G401 (cell line): ENCODE measurements around the gene RASGRP2. TPM values are rescaled to one million over a fixed set of nuclear protein-coding genes. Genes with fewer than 3 reads are reported as not detected.

Experiments
- DNase-seq: peaks from one replicate; pipeline ENCODE4 v3.0.0-alpha.2; 2015; ENCODE audit warnings: low spot score
- in situ Hi-C: cut with HindIII; loops from 2 replicates; pipeline ENCODE4 v1.10.0; 2016; ENCODE audit warnings: low sequenced_read_pairs, mixed read lengths
- total RNA-seq: library from RNA; depleted of rRNA; stranded (reverse); fragments of >200 nt; shearing (Covaris generic); gene quantifications from 2 replicates; pipeline ENCODE4 v1.2.3, GENCODE V29; 2014; rRNA removed

Gene RASGRP2
- total RNA-seq, result 0.62 and 1.9 TPM in 2 replicates

DNA sequence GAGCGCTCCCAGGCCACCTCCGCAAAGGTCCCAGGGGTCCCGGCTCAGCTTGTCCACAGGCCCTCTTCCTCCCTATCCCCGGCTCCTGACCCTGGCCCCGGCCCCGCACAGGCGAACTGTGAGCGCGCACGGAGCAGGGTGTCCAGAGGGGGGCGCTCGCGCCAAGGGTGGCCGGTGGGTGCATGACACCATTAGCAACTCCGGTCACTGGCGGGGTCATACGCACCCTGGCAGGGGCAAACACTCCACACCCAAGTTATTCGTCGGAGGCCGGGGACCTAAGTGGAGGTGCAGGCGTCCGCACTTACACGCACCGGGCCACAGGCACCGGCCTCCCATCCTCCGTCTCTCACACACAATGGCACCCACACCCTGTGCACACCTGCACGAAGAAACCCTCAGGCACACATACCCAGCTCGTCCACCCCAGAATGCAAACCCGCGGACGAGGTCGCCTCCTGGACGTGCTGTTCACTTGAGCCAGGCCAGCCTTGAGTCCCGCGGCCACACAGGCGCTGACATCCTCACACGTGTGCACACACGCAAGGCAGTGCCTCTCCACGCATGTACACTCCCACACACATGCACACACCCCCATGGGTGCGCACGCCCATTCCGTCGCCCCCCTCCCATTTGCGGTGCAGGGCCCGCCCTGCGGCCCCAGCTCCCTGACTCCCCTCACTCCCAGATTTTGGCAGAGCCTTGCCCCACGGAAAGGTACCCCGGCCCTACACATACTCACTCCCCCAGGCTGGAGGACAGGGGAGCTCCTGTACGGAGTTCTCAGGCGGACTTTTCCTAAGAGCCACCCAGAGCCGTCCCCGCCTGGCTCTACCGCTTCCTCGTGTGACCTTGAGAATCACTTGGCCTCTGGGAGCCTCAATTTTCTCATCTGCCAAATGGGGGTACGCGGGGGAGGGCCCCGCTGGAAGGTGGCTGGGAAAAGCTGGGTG lies at the start of gene RASGRP2:
Gene RASGRP2 (minus strand): TSS at position 552 of the 953 bp plus-strand sequence. CDS start 1,276 bp downstream, outside the sequence.
- in situ Hi-C loops, result no loop called here
- DNase-seq, result peak; percentile 35

DNA sequence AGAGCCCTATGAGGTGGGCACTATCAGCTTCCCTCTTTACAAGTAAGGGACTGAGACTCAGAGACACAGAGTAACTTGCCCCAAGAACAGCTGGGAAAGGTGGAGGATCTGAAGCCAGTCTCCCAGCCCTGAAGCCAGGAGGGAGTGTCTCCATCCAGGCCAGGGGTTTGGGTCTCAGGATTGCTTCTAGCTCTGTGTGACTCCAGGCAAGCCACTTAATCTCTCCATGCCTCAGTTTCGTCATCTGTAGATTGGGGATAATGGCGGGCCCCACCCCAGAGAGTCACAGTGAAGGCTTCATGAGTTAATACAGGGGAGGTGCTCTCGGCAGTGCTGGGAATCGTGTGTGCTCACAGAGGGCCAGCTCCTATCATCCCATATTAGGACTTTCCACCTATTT lies 48.5 kb upstream of the RASGRP2 start:
- DNase-seq, result no peak

DNA sequence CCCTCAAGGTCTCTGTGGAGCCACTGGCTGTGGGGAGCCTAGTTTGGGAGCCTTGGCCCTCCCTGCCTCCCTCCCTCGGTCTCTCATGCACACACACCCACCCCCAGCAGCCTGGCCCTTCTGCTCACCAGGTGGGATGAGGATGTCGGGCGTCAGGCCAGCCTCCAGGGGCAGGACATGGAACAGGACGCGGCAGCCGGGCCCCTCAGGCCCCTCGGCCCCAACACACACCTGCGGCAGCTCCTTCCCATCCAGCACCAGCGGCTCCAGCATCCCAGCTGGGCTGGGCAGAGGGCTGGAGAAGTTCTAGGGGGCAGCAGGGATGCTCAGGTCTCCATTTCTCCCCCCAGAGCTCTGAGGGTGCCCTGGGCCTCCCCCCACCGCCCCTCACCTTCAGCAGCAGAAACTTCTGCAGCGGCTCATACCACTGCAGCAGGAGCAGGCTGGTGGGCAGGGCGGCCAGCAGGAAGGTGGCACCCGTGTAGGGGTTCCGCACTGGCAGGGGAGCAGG lies 47.9 kb upstream of the RASGRP2 start:
- in situ Hi-C loops, result no loop called here
- DNase-seq, result no peak

More for the DNA sequence above, 48.5 kb upstream of the RASGRP2 start:
- in situ Hi-C loops, result no loop called here

DNA sequence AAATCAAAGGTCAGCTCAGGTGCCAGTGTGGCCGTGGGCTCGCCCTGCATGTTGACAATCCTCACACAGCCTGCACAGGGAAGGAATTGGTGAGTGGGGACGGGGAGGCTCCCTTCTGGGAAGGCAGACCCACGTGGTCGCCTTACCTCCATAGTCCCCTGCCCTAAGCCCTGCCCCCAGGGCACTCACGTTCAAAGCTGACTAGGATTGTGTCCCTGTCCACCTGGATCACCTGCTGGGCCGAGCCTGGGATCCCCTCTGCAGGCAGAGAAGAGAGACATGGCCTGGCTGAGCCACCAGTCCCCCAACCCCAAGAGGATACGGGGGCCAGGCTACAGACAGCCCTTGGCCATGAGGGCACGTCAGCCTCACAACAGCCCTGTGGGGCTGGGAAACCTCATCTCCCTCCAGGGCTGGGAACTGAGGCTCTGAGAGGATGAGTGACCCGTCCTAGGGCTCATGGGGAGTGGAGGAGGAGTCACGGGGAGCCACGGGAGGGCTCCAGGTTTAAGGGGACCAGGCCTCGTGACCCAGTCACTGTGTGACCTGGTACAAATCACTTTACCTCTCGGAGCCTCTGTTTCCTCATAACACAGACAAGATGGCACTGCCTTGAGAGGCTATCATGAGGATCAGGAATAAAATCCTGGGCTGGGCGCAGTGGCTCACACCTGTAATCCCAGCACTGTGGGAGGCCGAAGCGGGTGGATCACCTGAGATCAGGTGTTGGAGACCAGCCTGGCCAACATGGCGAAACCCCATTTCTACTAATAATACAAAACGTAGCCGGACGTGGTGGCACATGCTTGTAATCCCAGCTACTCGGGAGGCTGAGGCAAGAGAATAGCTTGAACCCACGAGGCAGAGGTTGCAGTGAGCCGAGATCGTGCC lies 46.5 kb upstream of the RASGRP2 start:
- in situ Hi-C loops, result no loop called here
- no peak for DNase-seq

DNA sequence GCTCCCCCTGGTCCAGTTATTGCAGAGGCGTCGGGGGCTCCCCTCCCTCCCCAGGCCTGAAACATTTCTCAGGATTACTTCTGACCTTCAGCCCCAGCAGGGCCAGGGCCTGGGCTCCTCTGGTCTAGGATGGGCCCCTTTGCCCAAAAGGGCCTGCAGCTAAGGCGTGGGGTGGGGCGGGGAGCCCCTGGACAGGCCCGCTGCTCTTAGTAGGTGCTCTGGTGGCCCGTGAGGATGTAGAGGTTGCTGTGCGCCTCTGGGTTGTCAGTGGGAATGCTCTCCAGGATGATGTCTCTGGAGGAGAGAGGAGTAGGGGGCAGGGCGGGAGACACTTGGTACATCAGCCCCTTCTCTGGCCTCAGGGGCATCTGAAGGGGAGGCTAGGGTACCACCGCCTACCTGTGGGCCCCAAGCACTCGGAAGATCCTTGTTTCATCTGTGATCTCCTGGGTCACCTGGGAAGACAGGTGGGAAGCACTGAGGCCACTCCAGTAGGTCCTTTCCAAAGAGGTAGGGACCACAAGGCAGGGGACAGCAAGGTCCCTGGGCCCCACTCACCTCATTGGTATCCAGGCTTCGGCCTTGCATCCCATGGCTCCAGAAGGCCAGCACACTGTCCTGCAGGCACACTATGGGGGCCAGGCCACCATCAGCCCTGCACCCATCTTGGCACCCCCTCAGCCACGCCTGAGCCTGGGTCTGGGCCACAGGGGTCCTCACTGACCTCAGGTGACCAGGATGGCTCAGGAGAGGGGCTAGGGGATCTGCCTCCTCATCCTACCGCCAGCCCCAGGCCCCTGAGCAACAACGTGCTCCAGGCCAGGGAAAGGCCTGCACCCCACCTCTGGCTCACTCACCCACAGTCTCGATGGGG lies 45.6 kb upstream of the RASGRP2 start:
- in situ Hi-C loops, result no loop called here

DNA sequence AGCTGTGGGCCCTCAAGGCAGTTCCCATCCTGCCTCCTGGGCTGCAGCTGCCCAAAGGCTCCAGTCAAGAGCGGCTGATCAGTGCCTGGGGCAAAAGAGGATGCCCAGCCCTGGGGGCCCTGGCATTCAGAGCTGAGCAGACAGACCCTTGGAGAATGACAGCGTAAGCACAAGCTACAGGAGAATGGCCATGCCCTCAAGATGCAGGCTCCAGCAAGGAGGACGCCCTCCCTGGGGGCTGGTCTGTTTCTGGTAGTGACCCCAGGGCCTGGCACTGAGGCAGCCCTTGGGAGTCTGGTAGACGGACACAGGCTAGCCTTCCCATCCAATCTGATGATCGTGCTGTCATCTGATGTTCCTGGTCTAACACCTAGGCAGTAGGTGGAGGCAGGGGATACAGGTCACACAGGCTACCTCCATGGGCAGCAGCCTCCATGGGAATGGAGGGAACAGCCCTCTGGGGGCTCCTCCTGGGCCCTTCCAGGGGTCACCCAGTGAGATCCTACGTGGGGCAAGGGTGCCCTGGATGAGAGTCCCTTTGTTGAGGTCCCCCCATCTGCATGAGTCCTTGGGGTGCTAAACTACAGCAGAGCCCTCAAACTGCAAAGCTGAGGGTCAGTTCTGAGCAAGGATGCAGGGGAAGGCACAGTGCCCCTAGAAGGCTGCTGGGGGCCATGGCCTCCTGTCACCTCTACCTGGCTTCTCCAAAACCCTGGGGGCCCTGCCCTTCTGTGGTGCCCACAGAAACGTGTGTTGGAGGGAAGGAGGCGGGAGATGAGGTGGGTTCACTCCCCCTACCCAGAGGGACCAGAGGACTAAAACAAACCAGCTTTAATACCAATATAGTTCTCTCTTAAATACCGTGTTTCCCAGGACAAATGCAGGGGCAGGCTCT lies 44.6 kb upstream of the RASGRP2 start:
- in situ Hi-C loops, result no loop called here
- DNase-seq, result no peak

More for the DNA sequence above, 45.6 kb upstream of the RASGRP2 start:
- no peak for DNase-seq

DNA sequence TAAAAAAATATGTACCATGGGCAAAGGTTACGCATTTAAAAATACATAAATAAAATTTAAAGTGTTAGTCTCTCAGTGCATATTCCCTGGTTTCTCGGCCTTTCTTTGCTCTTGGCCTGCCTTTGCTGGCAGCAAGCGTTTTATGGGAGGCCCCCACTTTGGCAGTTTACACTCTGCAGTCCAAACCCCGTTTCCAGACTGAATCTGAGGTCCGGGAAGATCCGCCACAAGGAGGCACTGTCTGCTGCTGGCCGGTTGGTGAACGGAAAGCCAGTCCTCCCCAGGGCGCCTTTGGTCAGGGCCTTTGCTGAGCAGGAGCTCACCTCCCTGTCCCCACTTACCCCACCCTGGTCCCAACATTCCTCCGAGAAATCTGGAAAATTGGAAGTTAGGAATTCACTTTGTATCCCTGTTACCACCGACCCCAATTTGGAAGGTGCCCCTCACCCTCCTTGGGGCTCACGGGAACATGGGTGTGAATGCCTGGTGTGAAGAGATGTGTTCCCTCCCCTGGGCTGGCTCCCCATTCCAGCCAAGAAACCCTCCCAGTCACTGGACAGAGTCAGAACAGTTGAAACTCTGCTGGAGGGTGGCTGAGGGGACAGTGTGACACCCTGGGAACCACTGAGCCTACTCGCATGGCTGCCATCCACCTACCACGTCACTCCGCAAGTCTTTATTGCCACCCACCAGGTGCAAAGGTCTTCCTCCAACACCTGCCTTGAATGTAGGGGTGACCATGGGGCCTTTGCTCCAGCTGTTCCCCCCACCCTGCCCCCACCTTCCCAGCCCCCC lies 43.8 kb upstream of the RASGRP2 start:
- DNase-seq, result peak; percentile 58
- in situ Hi-C loops, result no loop called here

DNA sequence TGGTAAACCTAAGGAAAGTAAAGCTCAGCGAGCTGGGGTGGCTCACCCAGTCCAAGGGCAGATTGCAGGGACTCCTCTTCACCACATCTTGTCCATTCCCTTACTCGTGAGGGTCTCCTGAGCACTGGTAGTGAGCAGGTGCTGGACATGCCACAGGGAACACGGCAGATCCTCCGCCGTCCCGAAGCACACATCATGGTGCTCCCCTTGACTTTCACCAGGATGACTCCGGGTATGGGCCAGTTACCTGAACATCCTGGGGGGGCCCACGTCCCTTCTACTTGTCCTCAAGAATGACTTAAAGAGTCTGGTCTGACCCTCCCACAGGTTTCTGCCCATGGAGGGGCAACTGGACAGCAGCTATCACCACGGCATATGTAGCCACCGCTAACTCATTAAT lies 42.4 kb upstream of the RASGRP2 start:
- DNase-seq, result no peak
- in situ Hi-C loops, result no loop called here

DNA sequence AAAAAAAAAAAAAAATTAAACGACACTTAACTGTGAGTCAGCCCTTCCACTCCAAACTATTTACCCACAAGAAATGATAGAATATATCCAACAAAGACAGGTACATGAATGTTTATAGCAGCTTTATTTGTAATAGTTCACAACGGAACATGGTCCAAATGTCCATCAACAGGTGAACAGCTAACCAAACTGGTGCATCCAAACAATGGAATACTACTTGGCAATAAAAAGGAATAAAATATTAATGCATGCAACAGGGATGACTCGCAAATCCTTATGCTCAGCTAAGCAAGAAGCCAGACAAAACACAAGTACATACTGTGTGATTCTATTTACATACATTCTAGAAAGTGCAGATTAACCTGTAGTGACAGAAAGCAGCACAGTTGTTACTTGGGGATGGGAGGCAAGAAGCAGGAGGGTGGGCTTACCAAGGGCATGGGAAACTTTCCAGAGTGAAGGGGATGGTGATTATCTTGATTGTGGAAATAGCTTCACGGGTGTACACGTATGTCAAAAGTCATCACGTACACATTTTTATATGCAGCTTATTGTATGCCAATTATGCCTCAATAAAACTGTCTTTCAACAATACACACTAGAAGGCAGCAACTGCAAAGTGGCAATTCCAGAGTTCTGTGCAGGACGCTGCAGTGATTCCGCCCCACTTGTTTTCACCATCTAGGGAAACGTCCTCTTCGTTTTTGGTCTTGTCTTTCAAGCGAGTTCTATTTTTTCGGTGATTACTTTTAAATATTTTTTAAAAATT lies 41.1 kb upstream of the RASGRP2 start:
- in situ Hi-C loops, result no loop called here
- no peak for DNase-seq

DNA sequence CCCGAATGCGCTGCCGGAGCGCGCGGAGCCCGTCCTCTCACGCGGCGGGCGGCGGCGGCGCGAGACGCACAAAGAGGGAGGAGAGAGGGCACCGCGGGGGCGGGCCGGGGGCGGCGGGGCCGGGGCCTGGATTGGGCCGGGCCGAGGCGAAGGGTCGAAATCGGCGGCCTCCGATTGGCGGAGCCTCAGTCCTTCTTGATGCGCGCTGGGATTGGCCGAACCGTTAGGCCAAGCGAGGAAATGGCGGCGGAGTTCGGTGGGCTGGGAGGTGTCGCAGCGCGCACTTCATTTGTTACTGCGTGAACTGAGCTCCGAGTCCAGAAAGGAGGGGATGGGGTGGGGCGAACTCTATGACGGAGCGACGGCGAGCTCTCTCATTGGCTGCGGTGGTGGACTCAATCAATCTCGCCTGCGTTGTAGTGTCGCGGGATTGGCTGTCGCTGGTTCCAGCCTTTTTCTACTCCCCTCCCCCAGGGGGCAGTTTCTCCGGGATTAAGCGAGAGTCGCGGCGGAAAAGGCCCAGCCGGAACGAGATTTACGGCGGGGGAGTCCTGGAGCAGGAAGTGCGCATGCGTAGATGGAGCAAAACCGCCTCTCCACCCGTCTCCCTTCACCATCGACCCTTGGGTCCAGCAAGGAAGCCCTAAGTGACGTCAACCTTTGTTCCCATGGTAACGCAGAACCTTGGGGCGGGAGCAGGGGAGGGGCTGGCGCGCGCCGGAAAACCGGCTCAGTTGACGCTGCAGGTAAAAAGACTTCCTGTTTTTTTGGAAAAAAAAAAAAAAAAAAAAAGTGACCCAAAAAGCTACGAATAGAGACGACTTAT lies 34.7 kb upstream of the RASGRP2 start, which contains the start of gene SF1:
Gene SF1 (minus strand): TSS at position 70 of the 826 bp plus-strand sequence. CDS start 150 bp downstream, outside the sequence.
- DNase-seq, result peak; percentile 100
- in situ Hi-C loops, result loop anchor here (10.0 kb wide), 1 partner anchor 76 kb away; no protein-coding TSS in a partner anchor

DNA sequence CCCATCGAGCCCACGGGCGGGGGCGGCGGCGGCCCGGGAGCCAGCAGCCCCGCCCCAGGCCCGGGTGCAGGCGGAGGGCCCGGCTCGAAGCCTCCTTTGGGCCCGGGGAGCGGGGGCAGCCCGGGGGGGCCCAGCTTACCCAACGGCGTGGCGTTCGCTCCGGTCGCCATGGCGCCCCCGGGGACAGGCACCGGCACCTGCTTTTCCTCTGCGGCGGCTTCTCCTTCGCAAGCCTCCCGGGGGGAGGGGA lies 34.2 kb upstream of the RASGRP2 start:
- in situ Hi-C loops, result loop anchor here (10.0 kb wide), 1 partner anchor 77 kb away; no protein-coding TSS in a partner anchor
- no peak for DNase-seq

DNA sequence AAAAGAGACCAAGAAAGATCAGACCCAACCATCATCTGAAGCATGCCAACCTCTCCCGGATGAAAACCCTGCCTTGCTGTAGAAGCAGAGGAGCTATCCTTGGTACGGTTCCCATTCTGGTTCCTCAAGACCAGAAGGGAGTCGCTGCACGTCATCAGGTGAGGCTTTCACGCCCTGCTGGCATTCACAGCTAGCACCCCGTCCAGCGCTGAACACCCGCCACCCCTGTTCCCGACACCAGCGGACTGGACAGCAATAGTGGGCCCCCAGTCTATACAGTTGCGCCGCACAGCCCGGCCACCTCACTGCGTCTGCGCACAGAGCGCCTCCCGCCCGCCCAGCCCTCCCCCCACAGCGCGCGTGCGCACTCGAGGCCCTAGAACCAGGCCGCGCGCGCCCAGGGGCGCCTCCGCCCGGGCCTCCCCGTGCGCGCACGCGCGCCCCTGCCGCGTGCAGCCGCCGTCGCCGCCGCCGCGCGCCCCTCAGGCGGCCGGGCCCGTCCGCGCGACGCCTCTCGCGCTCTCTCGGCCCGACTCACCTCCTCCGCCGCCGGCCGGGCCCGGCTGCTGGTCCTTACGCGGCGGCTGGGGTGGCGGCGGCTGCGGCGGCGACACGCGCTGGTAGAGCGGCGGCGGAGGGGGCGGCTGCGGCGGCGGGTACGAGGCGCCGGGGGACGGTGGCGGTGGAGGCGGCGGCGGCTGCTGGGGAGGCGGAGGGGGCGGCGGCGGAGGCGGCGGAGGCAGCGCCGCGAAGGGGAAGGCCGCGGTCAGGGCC lies 33.7 kb upstream of the RASGRP2 start:
- peak; percentile 80 for DNase-seq
- in situ Hi-C loops, result loop anchor here (10.0 kb wide), 1 partner anchor 77 kb away; no protein-coding TSS in a partner anchor

DNA sequence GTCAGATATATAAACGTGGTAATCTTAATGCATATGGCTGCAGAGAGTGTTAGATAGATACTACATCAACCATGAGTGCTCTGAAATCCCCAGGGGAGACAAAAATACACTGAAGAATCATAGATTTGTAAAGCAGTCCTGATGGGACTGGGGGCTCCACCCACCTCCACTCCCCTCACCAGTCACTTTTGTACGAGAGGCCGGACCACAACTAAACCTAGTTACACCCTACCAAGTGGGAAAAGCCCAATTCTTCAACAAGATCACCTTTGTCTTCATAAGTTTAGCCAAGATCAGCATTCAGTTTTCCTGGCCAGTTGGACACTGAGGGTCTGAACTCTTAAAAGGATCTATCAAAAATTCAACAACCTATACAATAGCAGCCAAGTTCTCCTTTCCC lies 32.9 kb upstream of the RASGRP2 start:
- no peak for DNase-seq
- in situ Hi-C loops, result loop anchor here (10.0 kb wide), 1 partner anchor 78 kb away; no protein-coding TSS in a partner anchor

DNA sequence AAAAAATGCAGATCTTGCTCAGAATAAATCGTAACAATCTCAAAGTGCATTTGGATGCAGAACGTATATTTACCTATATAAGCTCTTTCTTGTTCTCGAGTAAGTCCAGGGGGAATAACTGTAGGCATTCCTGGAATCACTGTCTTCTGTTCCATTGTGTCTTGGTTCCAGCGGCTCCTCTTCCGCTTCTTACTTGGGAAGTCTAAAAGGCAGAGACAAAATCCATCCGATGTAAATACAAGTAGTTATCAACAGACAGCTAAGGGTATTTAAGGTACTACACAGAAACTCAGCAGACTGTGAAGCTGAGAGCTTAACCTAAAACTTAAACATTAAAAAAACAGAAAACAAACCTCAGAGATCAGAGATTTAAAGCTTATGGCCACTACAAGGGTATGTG lies 32.5 kb upstream of the RASGRP2 start:
- in situ Hi-C loops, result loop anchor here (10.0 kb wide), 1 partner anchor 78 kb away; no protein-coding TSS in a partner anchor
- no peak for DNase-seq
